HG02763 (cell line): ENCODE data around the gene SMYD1.

ENCODE experiments used
- ATAC-seq: cut with Tn5 transposase; IDR thresholded peaks from one replicate; pipeline ENCODE4 v1.9.1; 2021; ENCODE audit warnings: mild to moderate bottlenecking, moderate library complexity; ENCODE audit not compliant: unreplicated experiment

The SMYD1 gene

GRCh38 chr2:88139203-88139702 is 71.6 kb downstream of the SMYD1 start:
- no peak for ATAC-seq

GRCh38 chr2:88139804-88140203 is 72.2 kb downstream of the SMYD1 start:
- no peak for ATAC-seq

GRCh38 chr2:88141952-88142351 is 74.3 kb downstream of the SMYD1 start:
- ATAC-seq, result no peak

GRCh38 chr2:88144271-88144670 is 76.6 kb downstream of the SMYD1 start:
- no peak for ATAC-seq

DNA sequence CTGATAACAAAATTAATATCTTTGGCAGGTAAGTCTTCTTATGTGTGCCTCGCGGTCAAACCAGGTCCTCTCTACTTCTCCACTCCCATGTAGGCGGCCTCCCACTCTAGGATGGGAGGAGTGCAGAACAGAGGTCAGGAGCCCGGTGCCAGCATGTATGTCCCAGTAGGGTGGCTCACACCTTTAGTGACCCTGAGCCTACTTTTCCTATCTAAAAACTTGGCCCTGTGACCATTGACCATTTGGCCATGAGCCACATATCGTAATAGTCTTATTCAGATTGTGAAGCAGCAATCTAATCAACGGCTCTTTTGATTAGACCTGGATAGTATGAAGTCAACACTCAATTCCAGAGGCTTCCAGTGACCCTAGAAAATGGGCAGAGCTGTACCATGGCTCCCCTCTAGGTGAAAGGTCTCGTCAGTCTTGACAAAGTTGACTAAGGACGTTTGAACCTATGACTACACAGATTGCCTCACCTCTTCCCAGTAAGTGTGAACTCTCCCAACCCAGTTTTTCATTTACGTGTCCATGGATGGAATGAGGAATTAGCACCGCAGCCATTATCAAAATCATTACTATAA is 77.4 kb downstream of the SMYD1 start:
- no peak for ATAC-seq

- no peak for ATAC-seq
These were observed 79.0 kb downstream of the SMYD1 start for GRCh38 chr2:88146590-88146989.

DNA sequence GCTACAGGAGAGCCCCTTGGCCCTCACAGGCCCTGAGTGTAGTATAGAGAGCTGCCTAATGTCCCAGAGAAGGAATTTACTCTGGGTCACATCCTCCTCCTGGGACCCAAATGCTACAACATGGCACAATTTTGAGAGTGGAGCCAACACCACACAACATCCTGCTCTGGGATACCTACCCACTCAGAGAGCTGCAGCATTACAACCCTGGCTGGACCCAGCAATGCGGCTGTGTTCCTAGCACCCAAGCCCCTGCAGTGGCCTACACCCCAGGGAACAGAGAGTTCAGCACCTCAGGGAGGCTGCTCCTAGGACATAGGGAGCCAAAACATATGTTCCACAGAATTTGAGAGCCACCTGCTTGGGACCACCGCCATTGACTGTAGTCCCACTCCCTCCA is 79.5 kb downstream of the SMYD1 start:
- no peak for ATAC-seq

GRCh38 chr2:88148929-88149438 is 81.4 kb downstream of the SMYD1 start:
- ATAC-seq, result no peak

DNA sequence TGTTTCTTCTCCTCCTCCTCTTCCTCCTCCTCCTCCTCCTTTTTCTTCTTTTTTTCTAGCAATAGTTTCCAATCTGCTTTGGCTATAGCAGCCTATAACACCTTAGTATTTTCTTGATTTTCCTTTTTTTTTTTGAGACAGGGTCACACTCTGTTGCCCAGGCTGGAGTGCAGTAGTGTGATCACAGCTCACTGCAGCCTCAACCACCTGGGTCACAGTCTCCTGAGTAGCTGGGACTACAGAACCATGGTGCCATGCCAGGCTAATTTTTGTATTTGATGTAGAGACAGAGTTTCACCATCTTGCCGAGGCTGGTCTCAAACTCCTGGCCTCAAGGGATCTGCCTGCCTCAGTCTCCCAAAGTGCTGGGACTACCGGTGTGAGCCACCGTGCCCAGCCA is 91.9 kb downstream of the SMYD1 start:
- no peak for ATAC-seq

DNA sequence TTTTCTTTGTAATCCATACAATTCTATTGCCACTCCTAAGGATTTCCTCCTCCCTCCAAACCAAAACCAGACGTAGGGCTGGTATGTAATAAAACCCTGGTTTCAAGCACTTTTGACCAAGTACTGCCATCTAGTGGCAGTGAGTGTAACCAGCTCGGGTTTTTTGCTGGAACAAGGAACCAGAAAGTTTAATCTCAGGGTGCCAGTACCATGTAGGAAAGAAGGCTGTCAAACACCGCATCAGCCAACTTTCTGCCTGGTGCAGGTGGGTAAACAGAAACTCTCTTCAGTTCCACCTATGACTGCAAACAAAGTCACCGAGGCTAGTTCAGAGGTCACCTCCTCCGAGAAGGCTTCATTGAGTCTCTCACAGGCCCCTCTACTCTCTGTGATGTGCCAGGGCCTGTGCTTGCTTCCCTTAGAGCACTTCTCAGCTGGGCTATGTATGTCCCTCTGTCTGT is 92.4 kb downstream of the SMYD1 start:
- no peak for ATAC-seq

DNA sequence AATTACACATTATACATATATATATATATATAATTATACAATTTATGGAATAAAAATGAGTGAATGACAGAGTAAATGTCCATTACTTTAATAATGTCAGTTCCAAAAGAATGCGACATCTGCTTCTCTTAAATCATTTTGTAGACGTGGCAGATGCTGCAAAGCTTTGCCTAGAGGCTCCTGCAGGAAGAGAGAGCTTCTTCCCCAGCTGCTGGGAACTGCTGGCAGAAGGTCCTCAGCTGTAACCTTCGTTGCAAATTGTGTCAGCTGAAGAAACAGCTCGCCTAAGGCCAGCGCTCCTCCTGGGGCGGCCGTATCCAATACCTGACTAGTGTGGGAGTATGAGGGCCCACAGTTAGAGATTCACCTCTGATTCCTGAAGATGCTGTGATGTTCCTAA is 92.9 kb downstream of the SMYD1 start:
- ATAC-seq, result no peak

GRCh38 chr2:88161446-88162244 is 94.0 kb downstream of the SMYD1 start:
- no peak for ATAC-seq
